Fibroblast of skin of abdomen (primary cell): ENCODE results near the gene TRAF3.
"Not testable (repeated sequence)": the region's sequence is repeated elsewhere in the genome, so short reads cannot be mapped to it uniquely, and the experiment has no call there.

Experiments used
- DNase-seq: peaks from one replicate; pipeline ENCODE4 v3.0.0-alpha.2; 2013

TRAF3 gene

DNA sequence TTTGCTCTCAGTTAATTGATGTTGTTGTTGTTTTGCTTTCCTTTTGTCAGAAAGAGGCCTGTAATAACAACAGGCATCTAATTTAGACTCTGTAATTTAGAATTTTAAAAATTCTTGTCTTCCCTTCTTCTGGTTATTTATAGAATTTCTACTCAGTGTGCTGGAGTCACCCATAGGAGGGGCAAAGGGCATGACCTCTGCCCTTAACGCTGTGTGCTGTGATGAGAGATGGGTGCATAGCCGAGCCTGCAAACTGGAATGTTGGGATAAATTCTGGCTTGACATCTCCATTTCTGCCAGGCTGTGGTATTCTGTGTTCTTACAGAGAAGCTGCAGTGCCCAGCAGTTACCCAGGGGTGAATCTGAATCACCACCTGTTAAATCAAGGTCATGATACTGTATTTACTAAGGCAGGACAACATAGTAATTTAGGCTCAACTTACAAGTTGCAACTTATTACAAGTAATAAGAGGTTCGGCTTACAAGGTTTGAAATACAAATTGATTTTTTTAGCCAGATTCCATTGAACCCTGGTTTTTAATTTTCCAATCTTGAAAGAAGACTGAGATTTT, 53.3 kb downstream of the TRAF3 start:
- DNase-seq = no peak

DNA sequence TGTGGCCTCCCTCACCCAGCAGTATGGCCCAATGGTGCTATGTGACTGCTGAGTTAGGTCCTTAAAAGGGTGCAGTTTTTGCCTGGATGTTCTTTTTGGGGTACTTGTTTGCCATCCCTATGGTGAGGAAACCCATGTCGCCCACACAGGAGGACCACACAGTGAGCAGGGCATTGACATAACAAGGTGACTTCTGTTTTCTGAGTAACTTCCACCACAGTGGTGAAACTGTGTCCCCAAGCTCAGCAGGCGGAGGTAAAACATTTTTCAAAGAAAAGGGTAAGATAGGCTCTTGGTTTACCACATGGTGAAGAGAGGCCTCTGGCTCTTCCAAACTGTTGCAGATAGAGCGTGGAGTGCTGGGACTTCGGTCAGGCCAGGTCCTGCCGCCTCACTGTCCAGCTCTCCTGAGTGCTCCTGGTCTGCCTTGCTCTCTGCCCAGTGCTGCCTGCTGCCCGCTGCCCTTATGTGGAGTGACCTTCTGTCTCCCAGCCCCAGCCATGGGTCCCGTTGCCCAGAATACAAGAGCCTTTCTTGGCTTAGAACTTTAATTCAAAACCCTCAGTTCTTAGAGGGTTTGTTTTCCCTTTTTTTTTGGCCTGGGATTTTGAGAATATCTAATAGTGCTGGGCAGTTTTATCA, 54.0 kb downstream of the TRAF3 start:
- no peak for DNase-seq

DNA sequence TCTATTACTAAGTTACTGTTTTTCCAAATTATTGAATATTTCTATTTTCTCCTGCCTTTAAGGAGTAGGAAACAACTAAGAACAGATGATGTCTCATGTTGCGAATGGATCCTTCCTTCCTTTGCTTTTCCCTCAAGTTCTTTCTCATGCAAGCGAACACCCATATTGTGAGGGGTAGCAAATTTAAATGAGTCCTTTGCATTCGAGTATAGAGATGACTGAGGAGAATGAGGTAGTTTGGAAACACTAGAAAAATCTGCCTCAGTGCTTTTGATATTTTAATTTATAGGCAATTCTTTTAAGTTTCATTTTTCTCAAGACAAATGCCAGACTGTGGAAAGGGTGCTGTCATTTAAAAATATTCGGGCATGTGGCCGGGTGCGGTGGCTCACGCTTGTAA, 56.1 kb downstream of the TRAF3 start:
- no peak for DNase-seq

DNA sequence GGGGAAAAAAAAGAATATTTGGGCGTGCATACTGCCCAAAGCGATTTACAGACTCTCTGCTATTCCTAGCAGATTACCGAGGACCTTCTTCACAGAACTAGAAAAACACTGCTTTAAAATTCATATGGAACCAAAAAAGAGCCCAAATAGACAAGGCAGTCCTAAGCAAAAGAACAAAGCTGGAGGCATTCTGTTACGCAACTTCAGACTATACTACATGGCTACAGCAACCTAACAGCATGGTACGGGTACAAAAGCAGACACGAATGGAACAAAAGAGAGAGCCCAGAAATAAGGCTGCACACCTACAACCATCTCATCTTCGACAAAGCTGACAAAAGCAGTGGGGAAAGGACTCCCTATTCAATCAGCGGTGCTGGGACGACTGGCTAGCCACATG, 56.7 kb downstream of the TRAF3 start:
- DNase-seq = no peak

DNA sequence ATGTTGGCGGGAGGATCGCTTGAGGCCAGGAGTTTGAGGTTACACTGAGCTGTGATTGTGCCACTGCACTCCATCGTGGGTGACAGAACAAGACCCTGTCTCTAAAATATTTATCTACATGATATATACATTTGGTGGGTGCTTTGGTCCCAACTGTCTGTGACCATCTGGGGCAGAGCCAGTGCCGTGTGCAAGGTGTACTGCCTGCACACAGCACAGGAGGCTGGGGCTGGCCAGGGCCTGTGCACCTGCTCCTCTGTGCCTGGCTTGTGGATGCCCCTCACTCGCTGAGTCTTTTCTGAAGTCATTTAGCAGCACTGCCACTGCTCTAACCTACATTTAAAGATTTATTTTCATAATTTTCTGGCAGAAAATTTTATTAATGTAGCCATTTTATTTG, 58.7 kb downstream of the TRAF3 start:
- DNase-seq = no peak

DNA sequence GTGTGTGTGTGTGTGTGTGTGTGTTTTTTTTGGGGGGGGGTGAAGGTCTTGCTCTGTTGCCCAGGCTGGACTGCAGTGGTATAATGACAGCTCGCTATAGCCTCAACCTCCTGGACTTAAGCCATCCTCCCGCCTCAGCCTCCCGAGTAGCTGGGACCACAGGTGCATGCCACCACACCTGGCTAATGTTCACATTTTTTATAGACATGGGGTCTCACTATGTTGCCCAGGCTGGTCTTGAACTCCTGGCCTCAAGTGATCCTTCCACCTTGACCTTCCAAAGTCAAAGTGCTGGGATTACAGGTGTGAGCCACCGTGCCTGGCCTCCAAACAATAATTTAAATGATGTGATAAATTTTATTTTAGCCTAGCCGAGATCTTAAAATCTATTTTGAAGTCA, 59.9 kb downstream of the TRAF3 start:
- DNase-seq = not testable (repeated sequence)

DNA sequence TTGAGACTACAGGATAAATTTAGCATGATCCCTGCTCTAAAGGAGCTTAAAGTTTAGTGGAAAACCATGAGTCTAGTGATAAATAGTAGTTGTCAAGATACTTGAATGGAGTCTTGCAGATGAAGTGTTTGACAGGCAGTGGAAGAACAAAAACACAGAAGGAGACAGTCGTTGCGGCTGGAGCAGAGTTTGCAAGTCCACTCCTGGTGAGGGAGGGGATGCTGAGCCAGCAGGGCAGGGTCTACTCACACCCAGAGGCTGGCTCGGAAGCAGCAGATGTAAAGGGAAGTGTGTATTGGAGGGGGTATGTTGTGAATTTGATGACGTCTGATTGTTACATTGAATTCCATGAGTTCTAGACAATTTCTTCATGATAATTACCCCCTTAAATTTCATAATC, 61.3 kb downstream of the TRAF3 start:
- DNase-seq = no peak

DNA sequence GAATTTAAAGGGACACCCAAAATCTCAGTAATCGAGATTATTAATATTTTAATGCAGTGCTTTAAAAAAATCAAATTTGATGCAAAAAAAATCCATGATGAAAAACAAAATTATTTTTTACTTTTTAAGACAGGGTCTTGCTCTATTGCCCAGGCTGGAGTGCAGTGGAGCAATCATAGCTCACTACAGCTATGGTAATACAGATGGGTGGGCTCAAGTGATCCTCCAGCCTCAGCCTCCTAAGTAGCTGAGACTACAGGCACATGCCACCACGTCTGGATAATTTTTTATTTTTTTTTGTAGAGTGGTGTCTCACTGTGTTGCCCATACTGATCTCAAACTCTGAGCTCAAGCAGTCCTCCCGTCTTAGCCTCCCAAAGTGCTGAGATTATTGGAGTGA, 62.9 kb downstream of the TRAF3 start:
- no peak for DNase-seq

DNA sequence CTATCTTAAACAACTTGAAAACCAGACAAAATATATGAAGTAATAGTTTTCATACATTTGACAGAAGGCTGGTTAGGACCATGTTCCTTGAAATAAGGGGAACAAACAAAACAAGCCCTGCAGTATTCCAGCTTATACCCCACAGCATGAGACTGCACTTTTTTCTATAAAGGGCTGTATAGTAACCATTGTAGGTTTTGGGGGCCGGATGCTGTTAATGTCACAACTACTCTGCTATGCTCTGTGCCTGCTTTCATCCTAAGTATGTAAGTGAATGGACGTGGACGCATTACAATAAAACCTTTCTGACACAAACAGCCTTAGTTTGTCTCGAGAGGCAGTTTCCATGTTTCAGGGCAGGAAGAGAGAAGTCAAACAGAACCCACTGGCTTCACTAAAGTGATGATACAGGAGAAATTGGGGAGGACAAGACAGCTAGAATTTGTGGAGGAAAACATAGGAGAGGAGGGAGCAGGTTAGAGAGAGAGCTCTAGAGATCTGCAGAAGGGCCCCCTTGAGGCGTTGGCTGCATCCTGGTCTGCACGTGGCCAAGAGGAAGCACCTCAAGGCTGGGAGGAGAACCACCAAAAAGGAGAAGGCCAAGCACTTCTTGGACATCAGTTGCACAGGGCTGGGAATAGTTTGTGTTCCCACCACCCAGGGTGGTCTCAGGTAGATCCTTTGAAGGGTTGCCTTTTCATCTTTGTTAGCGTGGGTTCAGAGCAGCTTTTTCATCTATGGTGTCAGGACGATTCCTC, 63.7 kb downstream of the TRAF3 start:
- DNase-seq = no peak

DNA sequence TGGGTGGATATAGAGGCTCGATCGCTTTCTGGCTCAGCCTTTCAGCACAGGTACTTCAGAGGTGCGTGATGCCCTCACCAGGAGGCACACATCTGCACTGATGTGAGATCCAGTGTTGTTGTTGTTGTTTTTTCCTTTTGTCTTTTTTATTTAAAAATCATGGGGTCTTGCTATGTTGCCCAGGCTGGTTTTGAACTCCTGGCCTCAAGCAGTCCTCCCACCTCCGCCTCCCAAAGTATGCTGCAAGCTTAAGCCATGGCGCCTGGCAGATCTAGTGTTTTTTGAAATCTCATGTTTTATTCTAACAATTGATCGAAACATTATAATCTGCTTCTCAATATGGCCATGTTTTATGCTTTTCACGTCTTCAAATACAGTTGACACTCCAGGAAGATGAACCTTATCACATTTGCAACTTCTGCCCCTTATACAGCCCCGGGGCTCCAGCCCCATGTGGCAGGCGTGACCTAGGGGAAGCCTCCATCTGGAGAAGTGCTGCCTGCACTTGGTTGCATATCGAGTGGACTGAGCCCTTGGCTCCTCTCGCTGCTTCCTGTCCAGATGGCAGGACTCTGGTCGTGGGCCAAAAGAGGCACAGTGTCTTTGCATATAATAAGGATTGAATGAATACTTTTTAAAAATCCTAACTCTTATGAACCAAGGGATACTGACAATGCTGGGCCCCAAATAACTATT, 71.7 kb downstream of the TRAF3 start:
- DNase-seq = peak; percentile 10

DNA sequence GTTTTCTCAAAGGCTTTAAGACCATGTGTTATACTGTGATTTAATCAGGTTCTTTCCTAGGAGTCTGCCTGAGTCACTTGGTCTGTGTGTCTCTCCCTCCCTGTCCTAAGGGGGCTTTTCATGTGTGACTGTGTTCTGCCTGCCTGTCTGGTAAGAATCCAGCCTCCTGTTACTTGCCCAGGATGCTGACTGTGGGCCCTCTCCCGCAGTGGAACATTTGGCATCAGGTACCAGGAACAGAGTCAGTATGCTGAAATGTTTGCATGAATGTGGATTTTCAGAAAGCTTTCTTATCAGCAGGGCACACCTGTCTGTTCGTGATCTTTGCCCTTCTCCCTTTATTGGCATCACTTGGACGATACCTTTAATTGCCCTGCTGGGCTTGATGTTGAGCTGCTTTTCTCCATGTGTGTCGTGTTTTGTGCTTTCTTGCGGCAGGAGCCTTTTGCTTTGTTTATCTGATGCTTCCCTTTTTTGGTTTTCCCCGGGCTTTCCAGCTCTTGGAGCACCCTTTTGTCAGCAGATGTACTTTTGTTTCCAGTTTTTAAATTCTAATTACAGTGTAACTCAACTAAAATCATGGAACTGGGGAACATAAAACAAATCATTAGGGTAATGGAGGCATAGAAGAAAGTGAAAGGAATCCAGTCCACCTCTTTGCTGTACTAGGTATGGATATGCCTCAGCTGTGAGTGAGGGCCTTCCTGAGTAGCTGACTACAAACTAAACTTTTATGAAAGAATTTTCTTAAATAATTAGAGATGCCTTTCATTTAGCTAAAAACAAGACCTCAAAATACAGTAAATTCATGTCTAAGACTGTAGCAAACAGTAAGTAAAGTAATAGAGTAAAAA, 72.5 kb downstream of the TRAF3 start:
- peak; percentile 12 for DNase-seq

DNA sequence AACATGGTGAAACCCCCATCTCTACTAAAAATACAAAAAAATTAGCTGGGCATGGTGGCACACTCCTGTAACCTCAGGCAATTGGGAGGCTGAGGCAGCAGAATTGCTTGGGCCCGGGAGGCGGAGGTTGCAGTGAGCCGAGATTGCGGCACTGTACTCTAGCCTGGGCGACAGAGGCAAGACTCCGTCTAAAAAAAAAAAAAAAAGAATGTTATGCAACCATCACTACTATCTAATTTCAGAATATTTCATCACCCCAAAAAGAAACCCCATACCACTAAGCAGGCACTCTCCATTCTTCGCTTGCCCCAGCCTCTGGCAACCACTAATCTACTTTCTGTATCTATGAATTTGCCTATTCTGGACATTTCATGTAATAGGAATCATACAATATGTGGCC, 76.4 kb downstream of the TRAF3 start:
- no peak for DNase-seq

DNA sequence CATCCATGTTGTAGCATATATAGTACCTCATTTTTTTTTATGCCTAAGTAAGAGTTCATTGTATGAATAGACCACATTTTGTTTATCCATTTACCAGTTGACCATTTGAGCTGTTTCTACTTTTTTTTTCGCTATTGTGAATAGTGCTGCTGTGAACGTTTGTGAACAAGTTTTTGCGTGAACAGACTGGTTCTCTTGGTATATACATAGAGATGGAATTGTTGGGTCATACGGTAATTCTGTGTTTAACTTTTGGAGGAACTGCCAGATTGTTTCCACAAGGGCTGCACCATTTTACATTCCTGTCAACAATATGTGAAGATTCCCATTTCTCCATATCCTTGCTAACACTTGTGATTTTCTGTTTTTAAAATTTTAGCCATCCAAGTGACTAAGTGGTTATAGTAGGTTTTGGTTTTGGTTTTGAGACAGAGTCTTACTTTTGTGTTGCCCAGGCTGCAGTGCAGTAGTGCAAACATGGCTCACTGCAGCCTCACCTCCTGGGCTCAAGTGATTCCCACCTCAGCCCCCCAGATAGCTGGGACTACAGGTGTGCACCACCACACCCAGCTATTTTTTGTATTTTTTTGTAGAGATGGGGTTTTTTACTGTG, 76.9 kb downstream of the TRAF3 start:
- DNase-seq = no peak

DNA sequence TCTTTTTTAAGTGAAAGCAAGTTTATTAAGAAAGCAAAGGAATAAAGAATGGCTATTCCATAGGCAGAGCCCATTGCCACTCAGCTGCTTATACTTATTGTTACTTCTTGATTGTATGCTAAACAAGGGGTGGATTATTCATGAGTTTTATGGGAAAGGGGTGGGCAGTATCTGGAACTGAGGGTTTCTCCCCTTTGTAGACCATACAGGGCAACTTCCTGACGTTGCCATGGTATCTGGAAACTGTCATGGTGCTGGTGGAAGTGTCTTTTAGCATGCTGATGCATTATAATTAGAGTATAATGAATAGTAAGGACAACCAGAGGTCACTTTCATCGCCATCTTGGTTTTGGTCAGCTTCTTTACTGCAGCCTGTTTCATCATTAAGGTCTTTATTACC, 78.9 kb downstream of the TRAF3 start:
- DNase-seq = no peak

DNA sequence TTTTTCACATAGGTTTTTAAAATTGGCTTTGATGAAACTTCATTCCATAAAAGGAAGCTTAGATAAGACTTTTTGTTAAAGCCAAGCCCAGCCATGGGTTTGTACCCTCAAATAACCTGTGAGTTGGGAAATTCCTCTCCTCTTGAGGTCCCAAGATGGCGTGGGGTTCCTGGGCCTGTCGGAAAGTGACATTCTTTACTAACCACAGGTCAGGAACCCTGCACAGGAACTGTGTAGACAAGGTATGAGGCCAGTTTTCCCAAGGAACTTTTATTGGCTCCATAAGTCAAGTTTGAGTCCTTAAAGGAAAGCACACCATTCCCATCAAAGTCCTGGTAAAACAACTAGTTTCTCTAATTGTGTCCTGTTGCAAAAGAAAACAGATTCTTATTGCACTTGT, 80.2 kb downstream of the TRAF3 start:
- no peak for DNase-seq

DNA sequence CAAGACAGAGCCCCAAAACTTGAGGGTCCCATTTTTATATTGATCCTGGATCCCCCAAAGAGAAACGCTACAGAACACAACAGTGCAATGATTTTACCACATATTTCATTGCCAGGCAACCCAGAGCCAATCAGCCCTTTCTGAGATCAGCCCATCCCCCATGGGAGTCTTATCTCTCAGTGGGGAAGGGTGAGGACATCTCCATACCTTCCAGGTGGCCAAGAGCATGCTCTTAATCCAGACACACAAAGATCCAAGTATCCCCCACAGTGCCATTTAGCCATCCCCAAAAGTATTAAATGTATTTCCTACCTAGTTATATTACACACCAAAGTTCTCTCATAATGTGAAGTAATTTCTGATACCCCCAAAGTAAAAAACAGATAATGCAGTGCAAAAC, 82.7 kb downstream of the TRAF3 start:
- no peak for DNase-seq

DNA sequence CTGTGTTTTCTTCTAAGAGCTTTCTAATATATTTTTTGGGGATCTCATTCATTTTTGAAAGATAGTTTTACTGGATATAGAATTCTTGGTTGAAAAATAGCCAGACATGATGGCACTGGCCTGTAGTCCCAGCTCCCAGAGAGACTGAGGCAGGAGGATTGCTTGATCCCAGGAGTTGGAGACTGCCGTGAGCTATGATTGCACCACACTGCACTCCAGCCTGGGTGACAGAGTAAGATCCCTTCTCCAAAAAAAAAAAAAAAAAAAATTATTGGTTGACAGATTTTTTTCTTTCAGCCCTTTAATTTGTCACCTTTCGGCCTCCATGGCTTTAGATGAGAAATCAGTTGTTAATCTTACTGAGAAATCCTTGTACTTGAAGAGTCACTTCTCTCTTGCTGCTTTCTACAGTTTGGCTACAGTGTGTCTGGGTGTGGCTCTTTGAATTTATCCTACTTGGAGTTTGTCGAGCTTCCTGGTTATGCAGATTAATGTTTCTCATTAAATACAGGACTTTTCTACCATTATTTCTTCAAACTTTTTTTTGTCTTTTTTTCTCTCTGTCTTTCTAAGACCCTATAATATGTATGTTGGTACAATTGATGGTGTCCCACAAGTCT, 85.0 kb downstream of the TRAF3 start:
- DNase-seq = no peak

DNA sequence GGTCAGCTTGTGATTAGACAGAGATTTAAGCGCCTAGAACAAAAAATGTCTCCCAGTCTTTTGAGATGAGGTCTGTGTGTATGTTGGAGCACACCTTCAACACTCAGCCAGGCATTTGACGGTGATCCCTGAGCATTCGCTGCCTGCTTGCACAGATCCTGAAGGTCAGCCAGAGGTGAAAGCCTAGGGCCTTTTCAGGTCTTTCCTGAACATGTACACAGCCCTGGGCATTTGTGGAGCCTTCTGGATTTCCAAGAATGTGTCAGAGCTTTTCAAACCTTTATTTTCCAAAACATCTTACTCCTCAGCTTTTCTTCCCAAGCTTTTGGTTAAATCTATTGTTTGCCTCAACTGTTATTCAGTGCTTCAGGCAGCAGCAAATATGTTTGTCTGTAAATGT, 86.1 kb downstream of the TRAF3 start:
- DNase-seq = no peak

DNA sequence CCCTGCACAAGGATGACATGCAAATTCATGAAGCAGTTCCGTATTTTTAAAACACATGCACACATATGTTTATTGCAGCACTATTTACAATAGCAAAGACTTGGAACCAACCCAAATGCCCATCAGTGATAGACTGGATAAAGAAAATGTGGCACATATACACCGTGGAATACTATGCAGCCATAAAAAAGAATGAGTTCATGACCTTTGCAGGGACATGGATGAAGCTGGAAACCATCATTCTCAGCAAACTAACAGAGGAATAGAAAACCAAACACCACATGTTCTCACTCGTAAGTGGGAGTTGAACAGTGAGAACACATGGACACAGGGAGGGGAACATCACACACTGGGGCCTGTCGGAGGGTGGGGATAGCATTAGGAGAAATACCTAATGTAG, 88.7 kb downstream of the TRAF3 start:
- DNase-seq = not testable (repeated sequence)

DNA sequence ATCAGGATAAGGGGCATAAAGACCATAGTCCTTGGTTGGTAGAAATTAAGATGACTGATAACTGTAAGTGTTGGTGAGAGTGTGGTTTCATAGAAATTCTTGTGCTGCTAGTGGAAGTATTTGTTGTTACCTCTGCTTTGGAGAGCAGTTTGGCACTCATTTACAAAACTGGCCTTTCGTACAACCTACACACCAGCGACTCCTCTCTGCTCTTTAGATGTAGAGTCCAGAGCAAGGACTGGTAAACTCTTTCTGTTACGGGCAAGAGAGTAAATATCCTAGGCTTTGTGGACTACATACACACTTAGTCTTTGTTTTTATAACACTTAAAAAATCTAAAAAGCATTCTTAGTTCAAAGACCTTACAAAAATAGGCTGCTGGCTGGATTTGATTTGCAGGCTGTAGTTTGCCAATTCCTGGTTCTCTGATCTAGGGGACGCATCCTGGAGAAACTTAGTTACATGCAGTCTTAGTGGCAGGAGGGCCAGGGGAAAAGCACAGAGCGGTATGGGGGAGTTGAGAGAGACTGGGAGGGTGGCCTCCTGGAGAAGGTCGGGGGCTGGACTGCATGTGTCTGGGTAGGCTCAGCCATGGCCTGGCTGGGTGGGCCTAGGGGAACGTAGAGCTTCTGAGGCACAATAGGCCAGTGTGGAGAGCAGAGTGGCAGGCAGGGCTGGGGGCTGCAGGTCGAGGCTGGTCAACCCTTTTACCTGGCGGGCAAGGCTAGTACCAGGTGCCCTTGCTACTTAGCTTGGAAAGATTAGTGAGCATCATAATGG, 89.9 kb downstream of the TRAF3 start:
- no peak for DNase-seq
